IPS-NIHi7 (cell line): ENCODE results near the gene BRD1.
"Not testable (repeated sequence)": the region's sequence is repeated elsewhere in the genome, so short reads cannot be mapped to it uniquely, and the experiment has no call there.

Experiments used
- DNase-seq: peaks from one replicate; pipeline ENCODE4 v3.0.0; 2012; ENCODE audit warnings: mixed read lengths; ENCODE audit errors: extremely low spot score

The BRD1 gene

GRCh38 chr22:49826603-49827270 is 936 bp downstream of the BRD1 start:
- no peak for DNase-seq

DNA sequence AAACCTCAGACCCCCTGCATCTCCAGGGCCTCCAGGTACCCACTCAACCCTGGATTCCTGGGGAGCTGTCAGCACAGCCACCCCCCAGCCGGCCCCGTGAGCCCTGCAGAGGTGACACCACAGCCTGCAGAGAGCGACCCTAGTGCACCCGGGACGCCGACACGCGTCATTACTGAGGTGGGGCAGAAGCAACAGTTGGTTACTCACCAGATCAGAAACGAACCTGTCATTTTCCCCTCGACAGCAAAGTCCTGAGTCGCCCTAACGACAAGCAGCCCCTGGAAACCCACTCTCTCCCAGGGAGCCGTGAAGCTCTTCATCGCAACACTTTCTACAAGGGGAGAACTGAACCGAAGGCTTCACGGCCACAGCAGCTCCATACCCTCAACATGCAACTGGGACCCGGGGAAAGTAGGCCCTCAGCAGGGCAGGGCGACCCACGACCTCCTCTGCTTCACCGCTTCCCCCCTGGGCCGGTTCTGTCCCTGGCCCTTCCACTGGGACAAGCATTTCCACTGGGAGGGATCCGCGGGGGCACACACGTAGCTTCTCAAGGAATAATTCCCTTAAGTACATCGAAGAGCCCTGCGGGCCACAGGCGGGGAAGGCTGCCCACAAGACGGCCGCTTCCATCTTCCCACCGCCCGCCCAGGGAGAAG is 1.6 kb downstream of the BRD1 start:
- DNase-seq = no peak

DNA sequence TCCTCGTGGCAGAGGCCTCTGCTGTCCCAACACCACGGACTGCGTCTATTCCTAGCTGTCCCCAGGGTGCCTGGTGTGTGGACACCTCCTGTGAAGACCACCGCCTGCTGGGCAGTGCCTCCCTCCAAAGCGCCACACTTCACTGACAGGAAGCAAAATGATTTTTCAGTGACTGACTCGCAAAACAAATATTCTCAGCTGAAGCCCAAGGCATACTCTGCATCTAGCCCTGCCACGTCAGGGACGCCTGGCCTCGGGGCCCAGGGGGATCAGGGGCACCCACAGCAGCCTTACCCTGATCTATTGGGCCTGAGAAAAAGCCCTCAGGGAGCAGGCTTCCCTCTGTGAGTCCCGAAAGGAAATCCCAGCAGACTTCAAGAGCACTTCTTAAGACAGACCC is 2.2 kb downstream of the BRD1 start:
- no peak for DNase-seq

DNA sequence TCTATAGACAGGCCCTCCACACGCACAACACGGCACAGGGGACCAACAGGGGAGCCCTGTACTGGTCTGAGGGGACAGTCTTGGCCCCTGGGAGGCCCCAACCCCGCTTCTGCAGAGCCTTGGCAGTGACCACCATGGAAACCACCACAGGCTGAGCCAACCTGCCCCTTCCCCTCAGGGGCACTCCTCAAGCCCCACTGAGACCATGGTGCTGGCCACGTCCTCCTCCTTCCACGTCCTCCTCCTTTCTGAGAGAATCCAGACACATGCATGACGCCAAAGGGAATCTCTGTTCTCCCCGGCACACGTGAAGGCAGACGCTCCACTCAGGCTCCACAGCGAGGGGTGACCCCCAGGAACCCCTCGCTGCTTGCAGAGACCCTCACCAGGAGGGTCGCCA is 2.7 kb downstream of the BRD1 start:
- no peak for DNase-seq

- no peak for DNase-seq
These were observed 3.3 kb downstream of the BRD1 start for GRCh38 chr22:49824185-49824925.

GRCh38 chr22:49823289-49824045 is 4.2 kb downstream of the BRD1 start:
- DNase-seq = no peak

GRCh38 chr22:49821741-49822140 is 5.9 kb downstream of the BRD1 start:
- not testable (repeated sequence) for DNase-seq

DNA sequence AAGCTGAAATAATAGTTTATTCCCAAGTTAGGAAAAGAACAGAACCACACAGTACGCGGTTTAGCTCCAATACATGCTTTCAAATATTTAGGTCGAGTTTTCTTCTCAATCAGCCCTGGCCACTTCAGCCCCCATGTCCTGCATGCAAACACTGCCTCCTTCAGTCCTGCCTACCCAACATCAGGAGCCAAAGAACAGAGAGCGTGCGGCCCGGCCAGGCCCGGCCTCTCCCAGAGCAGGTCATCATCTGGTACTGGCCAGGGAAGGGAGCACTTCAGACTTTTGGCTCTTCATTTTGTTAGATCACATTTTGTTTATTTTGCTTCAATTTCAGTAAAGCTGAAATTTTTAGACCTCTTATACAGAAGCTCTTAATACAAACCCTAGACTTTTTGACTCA is 6.7 kb downstream of the BRD1 start:
- DNase-seq = no peak

- DNase-seq = no peak
These were observed 10.3 kb downstream of the BRD1 start for GRCh38 chr22:49817359-49817758.

- no peak for DNase-seq
These were observed 12.0 kb downstream of the BRD1 start for GRCh38 chr22:49815641-49816091.

GRCh38 chr22:49814856-49815255 is 12.8 kb downstream of the BRD1 start:
- no peak for DNase-seq

DNA sequence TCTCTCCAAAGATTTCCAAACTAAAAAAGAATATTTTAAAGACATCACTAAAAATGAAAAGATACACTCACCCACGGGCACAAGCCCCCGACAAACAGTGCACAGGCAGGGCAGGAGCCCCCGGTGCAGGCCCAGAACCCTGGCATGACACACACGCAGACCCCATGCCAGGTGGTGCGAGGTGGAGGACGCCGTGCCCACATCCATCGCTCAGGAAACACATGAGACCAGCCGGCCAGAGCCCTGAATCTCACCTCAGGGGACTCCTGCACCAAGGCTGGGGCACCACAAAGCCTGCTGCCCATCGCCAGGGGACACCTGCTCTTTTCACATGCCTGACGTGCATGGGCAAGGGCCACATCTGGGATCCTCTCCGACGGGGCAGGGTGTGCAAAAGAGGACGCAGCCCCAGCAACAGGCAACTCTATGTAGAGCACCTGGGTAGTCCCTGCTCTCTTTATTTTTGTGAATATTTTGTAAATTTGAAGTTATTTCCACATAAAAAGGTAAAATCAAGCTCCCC is 13.4 kb downstream of the BRD1 start:
- no peak for DNase-seq

DNA sequence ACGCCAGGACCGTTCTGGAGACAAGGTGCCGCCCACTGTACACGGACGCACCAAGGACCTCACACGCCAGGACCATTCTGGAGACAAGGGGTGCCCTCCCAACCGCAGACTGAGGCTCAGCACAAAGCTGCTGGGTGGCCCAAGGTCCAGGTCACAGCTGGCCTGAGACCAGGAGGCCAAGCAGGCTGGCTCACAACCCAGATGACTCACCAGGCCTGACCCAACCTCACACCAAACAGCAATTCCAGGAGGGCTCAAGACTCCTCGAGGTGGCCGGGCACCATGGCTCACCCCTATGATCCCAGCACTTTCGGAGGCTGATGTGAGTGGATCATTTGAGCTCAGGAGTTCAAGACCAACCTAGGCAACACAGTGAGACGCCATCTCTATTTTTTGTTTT is 14.8 kb downstream of the BRD1 start:
- no peak for DNase-seq

GRCh38 chr22:49811020-49811791 is 16.5 kb downstream of the BRD1 start:
- no peak for DNase-seq

GRCh38 chr22:49810363-49811019 is 17.2 kb downstream of the BRD1 start:
- no peak for DNase-seq

GRCh38 chr22:49807780-49808708 is 19.6 kb downstream of the BRD1 start:
- no peak for DNase-seq

DNA sequence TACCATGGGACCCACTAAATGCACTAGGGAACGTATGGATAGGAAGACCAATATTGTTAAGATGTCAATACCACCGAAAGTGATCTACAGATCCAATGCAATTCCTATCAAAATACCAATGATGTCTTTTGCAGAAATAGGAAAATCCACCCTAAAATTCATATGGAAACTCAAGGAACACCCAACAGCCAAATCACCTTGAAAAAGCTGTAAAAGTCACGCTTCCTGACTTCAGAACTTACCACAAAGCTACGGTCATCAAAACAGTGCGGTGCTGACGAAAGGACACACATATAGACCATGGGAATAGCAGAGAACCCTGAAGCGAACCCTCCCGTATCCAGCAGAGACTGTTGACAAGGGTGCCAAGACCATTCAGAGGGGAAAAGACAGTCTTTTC is 20.5 kb downstream of the BRD1 start:
- DNase-seq = no peak

- DNase-seq = no peak
These were observed 23.8 kb downstream of the BRD1 start for GRCh38 chr22:49803737-49804375.

DNA sequence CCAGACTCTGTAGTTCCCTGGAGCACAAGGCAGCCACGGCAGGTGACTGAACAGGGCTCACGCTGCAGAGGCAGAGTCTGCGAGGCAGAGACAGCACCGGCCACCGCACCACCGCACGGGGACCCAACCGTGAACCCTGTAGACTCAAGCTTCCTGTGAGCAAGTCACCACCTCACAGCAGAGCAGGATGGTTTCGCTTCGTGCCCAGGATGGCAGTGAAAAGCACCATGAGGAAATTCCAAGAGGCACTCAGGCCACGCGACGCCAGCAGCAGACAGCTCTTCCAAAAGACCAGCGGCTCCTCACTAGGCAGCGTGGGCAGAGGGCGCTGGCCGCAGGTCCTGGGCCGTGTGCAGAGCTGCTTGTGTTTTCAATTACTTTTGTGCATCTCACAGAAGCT is 24.5 kb downstream of the BRD1 start:
- no peak for DNase-seq
